ENCODE measurements around the gene HRNR.
A peak's percentile ranks its signal among the peaks of the same experiment; 100 is the strongest.

The HRNR gene

DNA sequence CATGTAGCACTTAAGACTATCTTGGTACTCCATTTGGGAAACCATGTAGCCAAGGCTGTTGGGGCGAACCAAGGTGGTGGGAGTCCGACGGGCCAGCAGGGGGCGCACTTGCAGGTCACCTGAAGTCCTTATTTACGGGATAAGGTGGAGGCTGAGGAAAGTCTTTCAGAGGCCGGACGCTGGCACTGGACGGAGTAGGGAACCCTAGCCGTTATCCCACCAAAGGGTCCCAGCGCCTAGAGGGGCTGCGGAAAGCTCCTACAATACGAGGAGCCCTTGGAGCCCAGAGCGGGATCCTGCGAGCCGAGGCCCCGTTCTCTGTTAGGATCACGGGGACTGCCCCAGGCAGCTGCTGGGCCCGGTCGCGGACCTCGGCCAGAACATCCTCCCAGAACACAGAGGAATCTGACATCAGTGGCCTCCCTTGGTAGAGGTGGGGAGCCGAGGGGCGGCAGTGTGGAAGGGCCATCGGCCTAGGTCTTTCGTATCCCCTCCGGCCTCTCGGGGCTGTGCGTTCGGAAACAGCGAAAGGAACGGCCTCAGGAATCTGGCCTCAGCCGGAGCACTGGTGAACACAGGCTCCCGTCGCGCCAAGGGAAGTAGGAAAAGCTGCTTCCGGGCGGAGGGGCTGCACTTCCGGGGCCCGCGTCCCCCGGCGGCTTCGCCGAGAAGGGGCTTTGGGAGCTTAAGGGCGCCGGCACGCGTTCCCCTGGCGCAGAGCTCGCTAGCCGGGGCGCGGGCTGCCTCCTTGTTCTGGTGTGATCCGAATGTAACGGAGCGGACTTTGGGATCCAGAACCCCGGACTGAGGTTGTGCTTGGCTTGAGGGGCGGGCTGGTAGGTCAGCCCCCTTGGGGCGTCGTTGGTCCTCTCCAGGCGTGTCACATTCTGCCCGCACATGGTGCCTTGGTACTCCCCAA is 35.1 kb downstream of the HRNR start:
- peak; percentile 58 to 74 for DNase-seq

DNA sequence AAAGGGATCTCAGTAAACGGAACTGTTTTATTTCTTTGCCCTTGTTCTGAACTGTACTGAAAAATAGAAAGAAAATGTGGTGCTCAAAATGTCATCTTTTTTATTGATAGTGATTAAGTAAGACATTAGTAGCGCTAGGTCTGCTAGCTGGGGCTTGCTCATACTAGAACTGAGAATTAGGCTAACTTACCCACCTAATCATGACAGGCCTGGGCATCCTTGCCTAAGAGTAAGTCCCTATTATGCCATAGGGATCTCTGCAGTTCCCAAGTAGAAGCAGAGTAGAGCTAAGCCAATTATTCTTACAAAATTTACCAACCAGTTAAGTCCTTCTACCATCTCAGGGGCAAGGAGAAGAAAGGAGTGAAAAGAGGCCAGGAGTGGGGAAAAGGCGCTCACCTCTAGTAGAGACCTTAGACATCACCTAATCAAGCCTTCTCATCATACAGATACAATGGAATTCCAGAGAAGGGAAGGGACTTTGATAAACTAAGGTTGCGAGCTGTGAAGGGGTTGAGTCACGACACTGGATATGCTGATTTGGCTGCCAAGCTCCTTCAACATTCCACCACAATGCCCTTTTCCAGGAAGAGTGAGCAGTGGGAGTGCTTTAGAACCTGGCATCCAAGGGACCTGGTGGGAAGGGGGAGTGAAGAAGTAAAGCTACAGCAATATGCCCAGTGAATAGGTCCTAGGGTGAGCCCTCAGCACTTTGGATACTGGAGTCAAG is 37.3 kb downstream of the HRNR start:
- DNase-seq = no peak

- peak; percentile 19 to 71 for DNase-seq
These were observed 38.2 kb downstream of the HRNR start for GRCh38 chr1:152185544-152186391.

GRCh38 chr1:152182944-152183361 is 41.0 kb downstream of the HRNR start:
- no peak for DNase-seq

DNA sequence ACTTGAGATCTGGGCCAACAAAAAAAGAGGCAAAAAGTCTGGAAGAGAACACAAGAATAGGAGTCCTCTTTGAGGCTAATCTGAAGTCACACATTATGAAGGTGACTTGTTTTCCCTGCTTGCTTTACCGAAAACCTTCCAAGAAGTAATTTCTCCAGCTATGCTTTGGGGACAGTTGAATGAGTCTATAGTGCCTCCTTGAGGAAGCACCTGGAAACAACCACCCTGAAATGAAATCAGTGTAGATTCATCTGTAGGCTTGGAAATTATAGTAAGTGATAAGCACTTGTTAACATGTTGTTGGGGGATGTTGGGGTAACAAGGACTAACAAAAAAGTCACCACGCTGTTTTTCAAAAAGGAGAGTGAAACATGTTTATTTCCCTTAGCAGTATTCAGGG is 41.6 kb downstream of the HRNR start:
- DNase-seq = peak in 1 of 2 experiments; percentile 1

GRCh38 chr1:152179566-152179965 is 44.4 kb downstream of the HRNR start:
- DNase-seq = no peak

- DNase-seq = no peak
These were observed 53.6 kb downstream of the HRNR start for GRCh38 chr1:152170287-152170905.

DNA sequence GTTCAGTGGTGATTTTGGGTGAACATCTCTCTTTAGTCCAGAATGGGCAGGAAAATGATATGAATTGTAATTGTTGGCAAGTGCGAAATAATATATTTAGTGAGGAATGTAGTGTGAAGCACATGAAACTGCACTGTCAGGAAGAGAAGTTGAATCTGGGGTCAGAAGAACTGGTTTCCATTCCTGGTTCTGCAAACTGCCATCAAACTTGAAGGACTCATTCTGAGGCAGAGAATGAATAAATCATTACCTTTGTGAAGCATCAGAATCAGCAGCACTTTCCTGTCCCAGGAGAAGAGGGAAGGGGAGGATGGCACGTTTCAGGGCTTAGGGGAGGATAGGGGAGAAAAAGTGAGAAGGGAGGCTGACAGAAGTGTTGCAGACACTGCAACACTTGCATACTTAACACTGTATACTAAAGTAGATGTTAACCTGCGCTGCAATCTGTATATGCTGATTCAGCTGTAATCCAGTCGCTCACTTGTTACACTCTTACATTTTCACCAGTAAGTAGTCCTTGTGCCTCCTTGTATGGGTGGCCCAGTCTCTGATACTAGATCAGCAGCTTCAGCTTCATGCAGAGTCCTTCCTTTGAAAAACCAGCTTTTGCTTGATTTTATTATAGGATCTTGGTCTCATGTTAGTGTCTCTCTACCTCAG is 54.5 kb downstream of the HRNR start:
- no peak for DNase-seq

- DNase-seq = no peak
These were observed 55.5 kb downstream of the HRNR start for GRCh38 chr1:152168535-152168868.

DNA sequence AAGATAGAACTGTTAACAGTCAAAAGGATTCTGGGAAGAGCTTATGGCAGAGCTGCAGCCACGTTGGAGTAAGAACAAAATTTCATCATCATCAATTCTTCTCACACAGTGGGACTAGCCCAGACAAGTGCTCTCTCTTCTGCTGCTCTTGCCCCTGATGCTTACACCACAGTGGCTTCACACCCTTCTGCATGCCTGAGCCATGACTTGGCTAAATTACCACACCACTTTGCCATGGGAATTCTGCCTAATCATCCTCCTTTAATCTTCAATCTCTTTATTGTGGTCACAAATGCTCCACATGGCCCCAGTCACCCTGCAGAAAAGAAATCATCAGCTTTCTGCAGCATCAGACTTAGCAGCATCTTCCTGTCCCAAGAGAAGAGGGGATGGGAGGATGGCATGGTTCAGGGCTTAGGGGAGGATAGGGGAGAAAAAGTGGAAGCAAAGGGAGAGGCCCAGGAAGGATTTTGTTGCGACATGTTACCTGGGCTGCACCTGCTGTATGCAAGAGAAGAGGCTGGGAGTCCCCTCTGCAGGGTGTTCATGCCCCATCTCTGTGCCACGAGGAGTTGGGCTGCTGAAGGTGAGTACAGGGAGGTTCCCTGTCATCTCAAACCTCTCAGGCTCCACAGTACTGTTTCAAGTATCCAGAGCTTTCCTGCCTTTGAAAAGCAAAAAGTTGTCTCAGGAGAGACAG is 56.0 kb downstream of the HRNR start:
- no peak for DNase-seq

DNA sequence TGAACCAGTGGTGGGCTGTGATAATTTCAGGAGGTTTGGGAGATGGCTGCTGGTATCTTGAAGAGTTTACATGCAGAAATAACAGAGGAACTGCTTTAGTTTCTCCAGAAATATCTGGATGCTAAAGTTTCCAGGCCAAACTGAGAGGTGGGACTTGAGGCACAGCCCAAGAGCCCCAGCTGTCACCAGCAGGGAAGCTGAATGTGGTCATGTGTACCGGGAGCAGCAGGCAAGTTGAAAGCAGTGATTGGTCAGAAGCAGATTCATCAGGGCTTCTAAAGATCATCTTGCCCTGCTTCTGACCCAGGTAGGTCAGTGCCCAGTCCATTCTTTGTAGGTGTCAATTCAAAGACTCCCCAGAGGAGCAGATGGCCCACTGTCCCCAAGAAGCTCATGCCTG is 57.0 kb downstream of the HRNR start:
- DNase-seq = no peak

DNA sequence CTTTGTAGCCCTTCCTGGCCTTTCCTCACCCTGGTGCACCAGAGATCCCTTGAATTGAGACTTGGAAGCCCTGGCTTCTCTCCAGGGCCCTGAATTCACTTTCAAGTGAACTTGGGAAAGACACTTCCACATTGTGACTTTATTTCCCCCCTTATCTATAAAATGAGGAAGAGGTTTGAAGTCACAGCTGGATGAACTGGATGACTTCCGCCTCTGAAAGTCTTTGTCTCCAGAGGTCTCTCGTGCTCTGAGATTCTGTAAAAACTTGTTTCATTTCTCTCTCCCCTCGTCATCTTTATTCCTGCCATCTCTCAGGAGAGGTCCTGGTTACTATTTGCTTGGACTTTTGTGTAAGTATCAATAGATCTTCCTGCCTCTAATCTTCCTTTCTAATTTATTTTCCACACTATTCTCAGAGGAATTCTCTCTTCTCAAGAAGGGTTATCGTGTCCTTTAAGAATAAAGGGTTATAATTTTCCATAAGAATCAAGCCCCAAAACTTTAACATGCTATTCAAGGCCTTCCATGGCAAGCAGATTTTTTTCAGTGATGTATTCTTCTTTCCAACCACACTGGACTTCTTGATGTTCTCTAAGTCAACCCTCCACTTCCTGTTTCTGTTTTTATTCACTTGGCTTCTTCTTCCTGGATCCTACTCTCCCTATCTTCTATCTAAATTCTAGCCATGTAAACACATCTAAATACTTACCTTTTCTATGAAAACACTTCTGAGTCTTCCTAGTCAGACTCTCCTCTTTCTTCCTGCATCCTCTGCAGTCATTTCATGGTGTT is 58.5 kb downstream of the HRNR start:
- no peak for DNase-seq

GRCh38 chr1:152164517-152165136 is 59.4 kb downstream of the HRNR start:
- no peak for DNase-seq

- no peak for DNase-seq
These were observed 61.1 kb downstream of the HRNR start for GRCh38 chr1:152162792-152163463.

Data from NCI-H524 (cell line).